Transverse colon (tissue), 4 donors: ENCODE results near the gene ZNF423. TPM values are rescaled to one million over a fixed set of nuclear protein-coding genes. Genes with fewer than 3 reads are reported as not detected.

Source experiments
- DNase-seq: peaks from one replicate; pipeline ENCODE4 v3.0.0-alpha.2; 2019
- H3K27ac ChIP-seq, 4 donors: fragments of 200-600 bp; sonication (generic); 2 replicates each; pipeline ENCODE4 v1.5.1; 2016 to 2018; ENCODE audit warnings: inconsistent platforms in 4 of 4
- H3K27me3 ChIP-seq: fragments of 200-600 bp; sonication (generic); 2 replicates; pipeline ENCODE4 v1.5.1; 2017; ENCODE audit warnings: inconsistent platforms
- H3K36me3 ChIP-seq, 4 donors: fragments of 200-600 bp; sonication (generic); 2 replicates each; pipeline ENCODE4 v1.5.1; 2017 to 2019; ENCODE audit warnings: inconsistent platforms in 4 of 4
- H3K4me1 ChIP-seq, 4 donors: fragments of 200-600 bp; sonication (generic); 2 replicates each; pipeline ENCODE4 v1.5.1; 2017 to 2020; ENCODE audit warnings: inconsistent platforms in 4 of 4
- H3K4me3 ChIP-seq, 4 donors: fragments of 200-600 bp; sonication (generic); 1 replicate in 1 of 4; 2 replicates in 3 of 4; pipeline versions ENCODE4 v1.5.1 to v1.6.1; 2017 to 2019; ENCODE audit warnings: inconsistent platforms in 4 of 4
- H3K9me3 ChIP-seq, 2 donors: fragments of 200-600 bp; sonication (generic); 2 replicates each; pipeline ENCODE4 v1.5.1; 2017 to 2019; ENCODE audit warnings: inconsistent platforms in 2 of 2
- CTCF ChIP-seq, 5 experiments: fragments of 200-600 bp in 3 of 5; fragments of 450-650 bp in 2 of 5; sonication (generic) in 3 of 5; IDR thresholded peaks; 1 replicate in 2 of 5; 2 replicates in 3 of 5; pipeline ENCODE4 v1.5.1; 2016 to 2017; ENCODE audit warnings: antibody characterized with exemption in 5 of 5, inconsistent platforms in 3 of 5, mild to moderate bottlenecking in 2 of 5, moderate library complexity in 1 of 5
- EP300 ChIP-seq: sonication (generic); formaldehyde crosslinking; IDR thresholded peaks from one replicate; pipeline ENCODE4 v1.6.1; 2017; ENCODE audit warnings: antibody characterized with exemption, low read depth
- POLR2A ChIP-seq: fragments of 450-650 bp; IDR thresholded peaks from one replicate; pipeline ENCODE4 v1.6.1; 2016; ENCODE audit warnings: antibody characterized with exemption, mild to moderate bottlenecking, moderate library complexity
- POLR2AphosphoS5 ChIP-seq, 3 donors: sonication (generic); formaldehyde crosslinking; IDR thresholded peaks; one replicate each; pipeline ENCODE4 v1.6.1; 2016; ENCODE audit warnings: antibody characterized with exemption in 3 of 3
- WGBS, 2 donors: methylation state at CpG; one replicate each; pipeline ENCODE4 v1.1.5; 2018; ENCODE audit warnings: low coverage in 1 of 2; 5-methylcytosine and 5-hydroxymethylcytosine counted together
- in situ Hi-C, 4 donors: fragments of 200-750 bp; cut with MboI; loops; one replicate each; pipeline versions ENCODE4 v1.15.0 to v1.15.1; 2017; ENCODE audit warnings: low sequenced_read_pairs in 3 of 4, low pct_ligation_motif_present in 1 of 4, low pct_unique_long_range_greater_than_20kb in 1 of 4
- intact Hi-C: fragments of 100-400 bp; cut with DNase I; formaldehyde crosslinking; loops from one replicate; pipeline ENCODE4 v1.15.1; 2023; ENCODE audit warnings: low total_unique reads
- total RNA-seq, 4 donors: library from RNA; depleted of rRNA; stranded (reverse); fragments of >200 nt; gene quantifications; one replicate each; pipeline ENCODE4 v1.1.0, GENCODE V29; 2016

The ZNF423 gene
- total RNA-seq, 4 donors from 2014 or later: 4.9 to 13.1 (median 7.2) TPM

GRCh38 chr16:49745311-49745747, 110.6 kb downstream of the ZNF423 start:
- TF ChIP-seq POLR2A (no peak), EP300 (no peak), CTCF (IDR thresholded peaks at IDR 0.05) (no peak), POLR2AphosphoS5 (IDR thresholded peaks at IDR 0.05) (no peak)
- no peak for DNase-seq
- intact Hi-C loops (no loop called here), in situ Hi-C loops (no loop called here)
- Histone ChIP-seq H3K36me3 (no peaks in the 10 kb centered on the region), H3K4me3 (no peak overlapping the region), H3K27me3 (no peaks in the 10 kb centered on the region), H3K4me1 (peaks cover 0 to 8% (median 0%) of the 10 kb centered on the region in 4 donors), H3K9me3 (no peaks in the 10 kb centered on the region), H3K27ac (no peak overlapping the region)
- 87 to 91% methylated on average over 7 to 11 of the region's 11 CpGs for WGBS, 2 donors

- Histone ChIP-seq H3K27me3 (no peaks in the 10 kb centered on the region), H3K9me3 (no peaks in the 10 kb centered on the region), H3K36me3 (no peaks in the 10 kb centered on the region), H3K4me3 (no peak overlapping the region), H3K27ac (no peak overlapping the region), H3K4me1 (peaks cover 0 to 5% (median 0%) of the 10 kb centered on the region in 4 donors)
- intact Hi-C loops: no loop called here
- no peak for DNase-seq
- TF ChIP-seq CTCF (IDR thresholded peaks at IDR 0.05): no peak
- TF ChIP-seq POLR2A: no peak
- no peak for TF ChIP-seq EP300
- no peak for TF ChIP-seq POLR2AphosphoS5 (IDR thresholded peaks at IDR 0.05)
- in situ Hi-C loops: no loop called here
- WGBS, 2 donors: 77 to 85% methylated on average over 8 to 19 of the region's 19 CpGs
These were observed 111.4 kb downstream of the ZNF423 start for GRCh38 chr16:49744244-49745220.

GRCh38 chr16:49743658-49744057, 112.3 kb downstream of the ZNF423 start:
- Histone ChIP-seq H3K4me1 (peaks cover 0 to 4% (median 0%) of the 10 kb centered on the region in 4 donors), H3K36me3 (no peaks in the 10 kb centered on the region), H3K27ac (no peak overlapping the region), H3K4me3 (no peak overlapping the region), H3K9me3 (no peaks in the 10 kb centered on the region), H3K27me3 (no peaks in the 10 kb centered on the region)
- in situ Hi-C loops: no loop called here
- DNase-seq: no peak
- WGBS, 2 donors: 78% methylated on average over 10 of the region's 10 CpGs; no CpG with 5 or more reads in 1 of the 2 donors
- TF ChIP-seq POLR2AphosphoS5 (IDR thresholded peaks at IDR 0.05) (no peak), CTCF (IDR thresholded peaks at IDR 0.05) (no peak), POLR2A (no peak), EP300 (no peak)
- intact Hi-C loops: no loop called here

GRCh38 chr16:49743203-49743464, 112.8 kb downstream of the ZNF423 start:
- TF ChIP-seq POLR2AphosphoS5 (IDR thresholded peaks at IDR 0.05) (no peak), EP300 (no peak), CTCF (IDR thresholded peaks at IDR 0.05) (no peak), POLR2A (no peak)
- Histone ChIP-seq H3K27ac (no peak overlapping the region), H3K27me3 (no peaks in the 10 kb centered on the region), H3K36me3 (no peaks in the 10 kb centered on the region), H3K9me3 (no peaks in the 10 kb centered on the region), H3K4me1 (no peaks in the 10 kb centered on the region), H3K4me3 (no peak overlapping the region)
- intact Hi-C loops (no loop called here), in situ Hi-C loops (no loop called here)
- DNase-seq: no peak
- 79% methylated on average over 4 of the region's 4 CpGs; no CpG with 5 or more reads in 1 of the 2 donors for WGBS, 2 donors
